ENCODE results near the gene CCDC154.

The CCDC154 gene

GRCh38 chr16:1468426-1468810 lies 24.1 kb upstream of the CCDC154 start:
- H3K27ac ChIP-seq (ENCODE audit: extremely low read depth, low read depth, low read length): no peak overlapping the region
- no peaks in the 10 kb centered on the region for H3K9me3 ChIP-seq (ENCODE audit: control insufficient read depth, insufficient read depth, low read depth, low read length)
- H3K4me3 ChIP-seq (ENCODE audit: low read depth, low read length): no peak overlapping the region
- H3K36me3 ChIP-seq (ENCODE audit: control insufficient read depth in 2 of 2, insufficient read depth in 1 of 2, low read length in 2 of 2): peaks cover 0 to 3% of the 10 kb centered on the region in 2 experiments; a peak in 1 of 3 replicates
- no peaks in the 10 kb centered on the region for H3K4me1 ChIP-seq (ENCODE audit: control insufficient read depth, insufficient read depth, low read length)
- ChIA-PET POLR2A (no interaction called here), CTCF (interaction anchor here (0.6 kb wide), 1 partner anchor 167 kb away, joined by 4 read pairs; no protein-coding TSS in a partner anchor)
- TF ChIP-seq PATZ1 (tag by site-specific recombination; IDR thresholded peaks at IDR 0.05) (no peak), ZNF513 (tag by site-specific recombination; IDR thresholded peaks at IDR 0.05) (no peak), ZNF544 (tag by site-specific recombination; IDR thresholded peaks at IDR 0.05) (no peak), ZNF501 (tag by site-specific recombination; IDR thresholded peaks at IDR 0.05) (no peak), ZNF114 (tag by site-specific recombination; IDR thresholded peaks at IDR 0.05) (no peak), ZNF140 (tag by site-specific recombination; IDR thresholded peaks at IDR 0.05) (no peak), ZBTB10 (tag by site-specific recombination; IDR thresholded peaks at IDR 0.05) (no peak), ZNF202 (tag by site-specific recombination; IDR thresholded peaks at IDR 0.05; ENCODE audit: borderline replicate concordance) (no peak), ZNF10 (tag by site-specific recombination; IDR thresholded peaks at IDR 0.05) (no peak), ZNF561 (tag by site-specific recombination; IDR thresholded peaks at IDR 0.05; ENCODE audit: borderline replicate concordance) (no peak), ZNF629 (tag by site-specific recombination; IDR thresholded peaks at IDR 0.05) (no peak), REST (tag by site-specific recombination; IDR thresholded peaks at IDR 0.05) (no peak), SETDB1 (IDR thresholded peaks at IDR 0.05; ENCODE audit: insufficient read length, low read length) (no peak), ZNF302 (tag by site-specific recombination; IDR thresholded peaks at IDR 0.05; ENCODE audit: low read depth) (no peak), ZNF837 (tag by site-specific recombination; IDR thresholded peaks at IDR 0.05) (no peak)
- TF ChIP-seq, protein P1, sequence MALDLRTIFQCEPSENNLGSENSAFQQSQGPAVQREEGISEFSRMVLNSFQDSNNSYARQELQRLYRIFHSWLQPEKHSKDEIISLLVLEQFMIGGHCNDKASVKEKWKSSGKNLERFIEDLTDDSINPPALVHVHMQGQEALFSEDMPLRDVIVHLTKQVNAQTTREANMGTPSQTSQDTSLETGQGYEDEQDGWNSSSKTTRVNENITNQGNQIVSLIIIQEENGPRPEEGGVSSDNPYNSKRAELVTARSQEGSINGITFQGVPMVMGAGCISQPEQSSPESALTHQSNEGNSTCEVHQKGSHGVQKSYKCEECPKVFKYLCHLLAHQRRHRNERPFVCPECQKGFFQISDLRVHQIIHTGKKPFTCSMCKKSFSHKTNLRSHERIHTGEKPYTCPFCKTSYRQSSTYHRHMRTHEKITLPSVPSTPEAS (tag by site-specific recombination; IDR thresholded peaks at IDR 0.05): no peak
- TF ChIP-seq, protein P2, sequence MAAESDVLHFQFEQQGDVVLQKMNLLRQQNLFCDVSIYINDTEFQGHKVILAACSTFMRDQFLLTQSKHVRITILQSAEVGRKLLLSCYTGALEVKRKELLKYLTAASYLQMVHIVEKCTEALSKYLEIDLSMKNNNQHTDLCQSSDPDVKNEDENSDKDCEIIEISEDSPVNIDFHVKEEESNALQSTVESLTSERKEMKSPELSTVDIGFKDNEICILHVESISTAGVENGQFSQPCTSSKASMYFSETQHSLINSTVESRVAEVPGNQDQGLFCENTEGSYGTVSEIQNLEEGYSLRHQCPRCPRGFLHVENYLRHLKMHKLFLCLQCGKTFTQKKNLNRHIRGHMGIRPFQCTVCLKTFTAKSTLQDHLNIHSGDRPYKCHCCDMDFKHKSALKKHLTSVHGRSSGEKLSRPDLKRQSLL (tag by site-specific recombination; IDR thresholded peaks at IDR 0.05): no peak
- TF ChIP-seq, protein P3, sequence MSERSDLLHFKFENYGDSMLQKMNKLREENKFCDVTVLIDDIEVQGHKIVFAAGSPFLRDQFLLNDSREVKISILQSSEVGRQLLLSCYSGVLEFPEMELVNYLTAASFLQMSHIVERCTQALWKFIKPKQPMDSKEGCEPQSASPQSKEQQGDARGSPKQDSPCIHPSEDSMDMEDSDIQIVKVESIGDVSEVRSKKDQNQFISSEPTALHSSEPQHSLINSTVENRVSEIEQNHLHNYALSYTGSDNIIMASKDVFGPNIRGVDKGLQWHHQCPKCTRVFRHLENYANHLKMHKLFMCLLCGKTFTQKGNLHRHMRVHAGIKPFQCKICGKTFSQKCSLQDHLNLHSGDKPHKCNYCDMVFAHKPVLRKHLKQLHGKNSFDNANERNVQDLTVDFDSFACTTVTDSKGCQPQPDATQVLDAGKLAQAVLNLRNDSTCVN (tag by site-specific recombination; optimal IDR thresholded peaks at IDR 0.05): no peak

All from HEK293 (cell line).